Activated B cell treated with CpG ODN at 0.5 μM for 24 hours (primary cell): ENCODE results near the gene CLCA1. TPM values are rescaled to one million over a fixed set of nuclear protein-coding genes. Genes with fewer than 3 reads are reported as not detected.

ENCODE experiments used
- ATAC-seq: fragments of 200-7000 bp; cut with Tn5 transposase; one replicate; pipeline ENCODE4 v1.10.0; 2021; ENCODE audit warnings: low read depth, mild to moderate bottlenecking, moderate library complexity
- CTCF ChIA-PET: fragments of 350-600 bp; sonication (Branson Sonifier 250); formaldehyde crosslinking; loops from one replicate; lab custom pipeline; 2021; ENCODE audit warnings: antibody characterized with exemption; lab: Charles Lee
- POLR2A ChIA-PET: fragments of 350-600 bp; sonication (Branson Sonifier 250); formaldehyde crosslinking; loops from one replicate; lab custom pipeline; 2021; ENCODE audit warnings: antibody characterized with exemption; lab: Charles Lee
- DNase-seq: peaks from one replicate; pipeline ENCODE4 v3.0.0; 2022
- H3K27ac Mint-ChIP-seq: one replicate; pipeline ENCODE4 v1.8.0; 2020; ENCODE audit warnings: mixed read lengths
- H3K27me3 Mint-ChIP-seq: one replicate; pipeline ENCODE4 v1.8.0; 2021; ENCODE audit warnings: mixed read lengths
- H3K36me3 Mint-ChIP-seq: one replicate; pipeline ENCODE4 v1.8.0; 2021; ENCODE audit warnings: low read depth, mixed read lengths
- H3K4me1 Mint-ChIP-seq: one replicate; pipeline ENCODE4 v1.8.0; 2021; ENCODE audit warnings: mixed read lengths
- H3K4me3 Mint-ChIP-seq: one replicate; pipeline ENCODE4 v1.8.0; 2020; ENCODE audit warnings: mild to moderate bottlenecking, mixed read lengths
- H3K9me3 Mint-ChIP-seq: one replicate; pipeline ENCODE4 v1.8.0; 2020; ENCODE audit warnings: mixed read lengths
- CTCF ChIP-seq: fragments of 200-600 bp; IDR thresholded peaks from one replicate; pipeline ENCODE4 v1.8.0; 2022; ENCODE audit warnings: antibody characterized with exemption, mild to moderate bottlenecking
- intact Hi-C: fragments of 100-400 bp; cut with micrococcal nuclease; formaldehyde crosslinking; loops from one replicate; pipeline ENCODE4 v1.15.1; 2024
- total RNA-seq: library from RNA; stranded (reverse); gene quantifications from 2 replicates; pipeline ENCODE4 v1.2.3, GENCODE V29; 2022

CLCA1 gene
- total RNA-seq, 1 donor from 2014 or later = not detected

DNA sequence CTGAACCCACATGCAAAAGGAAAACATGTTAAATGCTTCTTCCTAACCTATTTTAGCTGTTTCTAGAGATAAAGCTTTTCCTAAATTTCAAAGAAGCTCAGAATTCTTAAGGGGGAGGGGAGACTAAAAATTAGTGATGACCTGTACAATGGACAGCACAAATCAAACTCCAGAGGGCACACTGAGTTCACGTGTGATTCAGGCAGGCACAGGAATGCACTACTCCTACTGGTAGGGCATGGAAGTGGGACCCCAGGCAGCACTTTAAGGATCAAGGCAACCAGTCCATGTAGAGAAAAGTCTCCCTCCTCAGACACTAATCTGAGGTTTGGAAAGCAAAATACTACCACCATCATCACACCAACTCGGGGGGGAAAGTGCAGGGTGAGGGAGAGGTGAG lies 46.9 kb downstream of the CLCA1 start:
- no peak overlapping the region for H3K27ac Mint-ChIP-seq
- no peaks in the 10 kb centered on the region for H3K4me1 Mint-ChIP-seq
- no peaks in the 10 kb centered on the region for H3K36me3 Mint-ChIP-seq
- TF ChIP-seq CTCF = no peak
- DNase-seq (no peak), ATAC-seq (peak; percentile 58)
- no peak overlapping the region for H3K4me3 Mint-ChIP-seq
- no peaks in the 10 kb centered on the region for H3K27me3 Mint-ChIP-seq
- intact Hi-C loops = loop anchor here (5.0 kb wide), 1 partner anchor 172 kb away; no protein-coding TSS in a partner anchor
- ChIA-PET CTCF (interaction anchor here (0.6 to 2.2 kb wide), 5 partner anchors 10 to 189 kb away, joined by 3 to 7 read pairs (median 4); partner anchors contain the start of gene SH3GLB1), POLR2A (no interaction called here)
- no peaks in the 10 kb centered on the region for H3K9me3 Mint-ChIP-seq

DNA sequence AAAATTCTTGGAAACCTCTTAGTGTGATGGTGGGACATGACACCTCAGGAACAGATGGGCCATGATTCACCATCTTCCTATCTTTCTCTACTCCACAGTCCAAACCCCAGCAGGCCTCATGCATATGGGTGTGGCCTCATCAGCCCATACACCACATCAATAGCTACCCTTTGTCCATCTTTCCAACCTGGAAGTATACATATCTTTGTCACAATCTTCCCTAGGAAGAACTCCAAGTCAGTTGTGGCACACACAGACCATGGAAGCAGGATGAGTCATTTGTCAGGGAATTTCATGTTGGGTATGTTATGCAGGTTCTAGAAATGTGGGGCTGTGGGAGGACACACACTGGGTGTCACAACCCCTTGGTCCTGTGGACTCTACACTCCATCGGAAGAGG lies 47.6 kb downstream of the CLCA1 start:
- TF ChIP-seq CTCF = no peak
- CTCF ChIA-PET = interaction anchor here (1.4 to 2.2 kb wide), 2 partner anchors 11 to 170 kb away, joined by 3 to 7 read pairs; no protein-coding TSS in a partner anchor
- no peak for ATAC-seq
- no peaks in the 10 kb centered on the region for H3K36me3 Mint-ChIP-seq
- no peaks in the 10 kb centered on the region for H3K9me3 Mint-ChIP-seq
- no peaks in the 10 kb centered on the region for H3K4me1 Mint-ChIP-seq
- no peak for DNase-seq
- no peaks in the 10 kb centered on the region for H3K27me3 Mint-ChIP-seq
- H3K4me3 Mint-ChIP-seq = no peak overlapping the region
- no peak overlapping the region for H3K27ac Mint-ChIP-seq
- intact Hi-C loops = loop anchor here (5.0 kb wide), 1 partner anchor 171 kb away; no protein-coding TSS in a partner anchor
- POLR2A ChIA-PET = no interaction called here

DNA sequence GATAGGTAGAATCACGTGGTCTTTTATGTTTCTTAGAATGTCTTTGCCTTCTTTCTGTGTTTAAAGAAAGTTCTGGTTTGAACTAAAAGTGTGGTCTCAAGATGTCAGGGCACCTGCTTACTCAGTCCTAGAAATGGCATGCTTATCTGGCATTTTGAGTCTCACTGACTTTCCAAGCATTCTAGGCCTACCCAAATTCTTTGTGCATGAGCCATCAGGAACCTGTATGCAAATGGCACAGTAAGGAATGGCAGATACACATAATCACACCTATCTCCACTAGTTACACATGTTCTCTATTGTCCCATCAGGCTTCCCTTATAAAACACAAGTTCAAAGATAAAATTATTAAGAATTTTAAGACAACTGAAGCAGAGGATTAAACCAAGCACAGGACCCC lies 48.6 kb downstream of the CLCA1 start:
- no peaks in the 10 kb centered on the region for H3K27me3 Mint-ChIP-seq
- CTCF ChIA-PET = interaction anchor here (1.4 to 2.2 kb wide), 2 partner anchors 8 to 12 kb away, joined by 3 to 7 read pairs; no protein-coding TSS in a partner anchor
- TF ChIP-seq CTCF = no peak
- no peak overlapping the region for H3K4me3 Mint-ChIP-seq
- intact Hi-C loops = loop anchor here (5.0 kb wide), 1 partner anchor 170 kb away; no protein-coding TSS in a partner anchor
- no peak overlapping the region for H3K27ac Mint-ChIP-seq
- H3K36me3 Mint-ChIP-seq = no peaks in the 10 kb centered on the region
- no peaks in the 10 kb centered on the region for H3K9me3 Mint-ChIP-seq
- POLR2A ChIA-PET = no interaction called here
- H3K4me1 Mint-ChIP-seq = no peaks in the 10 kb centered on the region
- DNase-seq (no peak), ATAC-seq (no peak)

GRCh38 chr1:86520789-86521521 lies 52.2 kb downstream of the CLCA1 start:
- intact Hi-C loops = no loop called here
- H3K36me3 Mint-ChIP-seq = no peaks in the 10 kb centered on the region
- H3K4me1 Mint-ChIP-seq = no peaks in the 10 kb centered on the region
- CTCF ChIA-PET = no interaction called here
- POLR2A ChIA-PET = no interaction called here
- no peak overlapping the region for H3K4me3 Mint-ChIP-seq
- no peak for TF ChIP-seq CTCF
- H3K27ac Mint-ChIP-seq = no peak overlapping the region
- no peaks in the 10 kb centered on the region for H3K9me3 Mint-ChIP-seq
- ATAC-seq (no peak), DNase-seq (no peak)
- H3K27me3 Mint-ChIP-seq = no peaks in the 10 kb centered on the region

DNA sequence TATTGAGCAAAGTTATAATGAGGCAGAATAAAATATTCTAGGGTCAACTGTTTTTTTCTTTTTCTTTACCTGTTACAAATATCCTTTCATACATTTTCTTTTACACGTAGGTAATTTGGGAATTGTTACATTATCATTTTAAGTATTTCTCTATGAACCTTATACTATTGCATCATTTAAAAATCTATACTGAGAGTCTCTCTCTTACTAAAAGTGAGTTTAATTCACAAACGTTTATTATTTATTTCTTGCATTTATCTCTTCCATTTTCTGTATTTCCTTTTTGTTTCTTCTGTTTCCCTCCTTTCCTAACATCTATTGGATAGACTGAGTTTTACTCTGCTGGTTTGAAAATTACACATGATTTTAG lies 52.8 kb downstream of the CLCA1 start:
- DNase-seq (no peak), ATAC-seq (no peak)
- ChIA-PET CTCF (no interaction called here), POLR2A (no interaction called here)
- H3K27ac Mint-ChIP-seq = no peak overlapping the region
- TF ChIP-seq CTCF = no peak
- intact Hi-C loops = no loop called here
- H3K9me3 Mint-ChIP-seq = no peaks in the 10 kb centered on the region
- H3K4me3 Mint-ChIP-seq = no peak overlapping the region
- H3K4me1 Mint-ChIP-seq = no peaks in the 10 kb centered on the region
- H3K27me3 Mint-ChIP-seq = no peaks in the 10 kb centered on the region
- no peaks in the 10 kb centered on the region for H3K36me3 Mint-ChIP-seq
